NT2/D1 (cell line): ENCODE results near the gene SLC9A9.

Source experiments
- DNase-seq: peaks from one replicate; pipeline ENCODE4 v3.0.0-alpha.2; 2011; ENCODE audit warnings: low read depth, low spot score
- H3K27me3 ChIP-seq: 2 replicates; pipeline ENCODE4 v1.6.0; 2011; ENCODE audit warnings: mild to moderate bottlenecking; ENCODE audit not compliant: insufficient read length, insufficient read depth
- H3K36me3 ChIP-seq: 2 replicates; pipeline ENCODE4 v1.6.1; 2011; ENCODE audit warnings: mild to moderate bottlenecking, low read length, mixed read lengths; ENCODE audit not compliant: insufficient read depth, insufficient read length
- H3K4me1 ChIP-seq: 2 replicates; pipeline ENCODE4 v1.5.1; 2011; ENCODE audit not compliant: insufficient read depth, insufficient read length
- H3K4me3 ChIP-seq: 2 replicates; pipeline ENCODE4 v1.5.1; 2011; ENCODE audit warnings: low read depth; ENCODE audit not compliant: insufficient read length
- H3K9ac ChIP-seq: 2 replicates; pipeline ENCODE4 v1.6.0; 2011; ENCODE audit warnings: low read depth; ENCODE audit not compliant: insufficient read length
- H3K9me3 ChIP-seq: 2 replicates; pipeline ENCODE4 v1.5.1; 2011; ENCODE audit warnings: mild to moderate bottlenecking, low read length; ENCODE audit not compliant: insufficient read depth
- SUZ12 ChIP-seq: IDR thresholded peaks from 2 replicates; pipeline ENCODE4 v1.6.1; 2011; ENCODE audit not compliant: insufficient read length, insufficient read depth; ENCODE audit errors: extremely low read depth
- YY1 ChIP-seq: IDR thresholded peaks from 2 replicates; pipeline ENCODE4 v1.6.1; 2011; ENCODE audit not compliant: insufficient read length, insufficient read depth
- ZNF274 ChIP-seq: IDR thresholded peaks from 2 replicates; pipeline ENCODE4 v1.6.1; 2011; ENCODE audit warnings: mild to moderate bottlenecking, low read depth, low read length

The SLC9A9 gene

GRCh38 chr3:143486611-143487010, 361.7 kb downstream of the SLC9A9 start:
- DNase-seq: no peak
- no peaks in the 10 kb centered on the region for H3K27me3 ChIP-seq
- no peak overlapping the region for H3K9ac ChIP-seq
- H3K36me3 ChIP-seq: no peaks in the 10 kb centered on the region
- no peak overlapping the region for H3K4me3 ChIP-seq
- H3K4me1 ChIP-seq: no peaks in the 10 kb centered on the region
- no peak for TF ChIP-seq ZNF274
- no peak for TF ChIP-seq YY1
- no peak for TF ChIP-seq SUZ12
- H3K9me3 ChIP-seq: no peaks in the 10 kb centered on the region

GRCh38 chr3:143484846-143485512, 363.3 kb downstream of the SLC9A9 start:
- DNase-seq: no peak
- no peak overlapping the region for H3K4me3 ChIP-seq
- TF ChIP-seq YY1 (no peak), SUZ12 (no peak), ZNF274 (no peak)

GRCh38 chr3:143483214-143483613, 365.1 kb downstream of the SLC9A9 start:
- Histone ChIP-seq H3K36me3 (no peaks in the 10 kb centered on the region), H3K4me3 (no peak overlapping the region), H3K9me3 (no peaks in the 10 kb centered on the region), H3K4me1 (no peaks in the 10 kb centered on the region), H3K27me3 (no peaks in the 10 kb centered on the region), H3K9ac (no peak overlapping the region)
- DNase-seq: no peak
- TF ChIP-seq SUZ12 (no peak), ZNF274 (no peak), YY1 (no peak)

More at GRCh38 chr3:143484846-143485512, 363.3 kb downstream of the SLC9A9 start:
- Histone ChIP-seq H3K4me1 (no peaks in the 10 kb centered on the region), H3K9ac (no peak overlapping the region), H3K9me3 (no peaks in the 10 kb centered on the region), H3K27me3 (no peaks in the 10 kb centered on the region), H3K36me3 (no peaks in the 10 kb centered on the region)

GRCh38 chr3:143482106-143483088, 365.9 kb downstream of the SLC9A9 start:
- no peak for DNase-seq
- no peaks in the 10 kb centered on the region for H3K36me3 ChIP-seq
- H3K4me1 ChIP-seq: no peaks in the 10 kb centered on the region
- no peak overlapping the region for H3K9ac ChIP-seq
- TF ChIP-seq ZNF274: no peak
- no peak for TF ChIP-seq YY1
- no peak for TF ChIP-seq SUZ12
- no peaks in the 10 kb centered on the region for H3K27me3 ChIP-seq
- no peak overlapping the region for H3K4me3 ChIP-seq
- no peaks in the 10 kb centered on the region for H3K9me3 ChIP-seq

GRCh38 chr3:143480344-143480743, 367.9 kb downstream of the SLC9A9 start:
- H3K9me3 ChIP-seq: no peaks in the 10 kb centered on the region

GRCh38 chr3:143479727-143480126, 368.5 kb downstream of the SLC9A9 start:
- no peaks in the 10 kb centered on the region for H3K27me3 ChIP-seq
- no peak overlapping the region for H3K9ac ChIP-seq
- H3K36me3 ChIP-seq: no peaks in the 10 kb centered on the region
- TF ChIP-seq ZNF274: no peak
- TF ChIP-seq SUZ12: no peak
- TF ChIP-seq YY1: no peak
- H3K4me3 ChIP-seq: no peak overlapping the region
- DNase-seq: no peak
- no peaks in the 10 kb centered on the region for H3K4me1 ChIP-seq
- H3K9me3 ChIP-seq: no peaks in the 10 kb centered on the region

More at GRCh38 chr3:143480344-143480743, 367.9 kb downstream of the SLC9A9 start:
- Histone ChIP-seq H3K4me3 (no peak overlapping the region), H3K36me3 (no peaks in the 10 kb centered on the region), H3K4me1 (no peaks in the 10 kb centered on the region), H3K9ac (no peak overlapping the region), H3K27me3 (no peaks in the 10 kb centered on the region)
- no peak for DNase-seq
- TF ChIP-seq YY1: no peak
- TF ChIP-seq SUZ12: no peak
- TF ChIP-seq ZNF274: no peak

- Histone ChIP-seq H3K36me3 (no peaks in the 10 kb centered on the region), H3K4me3 (no peak overlapping the region), H3K9ac (no peak overlapping the region), H3K4me1 (no peaks in the 10 kb centered on the region), H3K9me3 (no peaks in the 10 kb centered on the region), H3K27me3 (no peaks in the 10 kb centered on the region)
- TF ChIP-seq ZNF274 (no peak), YY1 (no peak), SUZ12 (no peak)
- DNase-seq: no peak
Observed at GRCh38 chr3:143478115-143478693, 370.1 kb downstream of the SLC9A9 start.
